Ovary (tissue), 3 donors: ENCODE data around the gene SMIM12.

Source experiments
- EP300 ChIP-seq: sonication (generic); formaldehyde crosslinking; IDR thresholded peaks from one replicate; pipeline ENCODE4 v1.6.1; 2017; ENCODE audit warnings: antibody characterized with exemption
- TF ChIP-seq, protein P1 (sequence below), 3 donors: fragments of 450-650 bp in 2 of 3; fragments of 200-600 bp in 1 of 3; IDR thresholded peaks; one replicate each; pipeline versions ENCODE4 v1.5.1 to v1.8.0; 2016 to 2022; ENCODE audit warnings: antibody characterized with exemption in 3 of 3, mild to moderate bottlenecking in 1 of 3
- donor health status: DM: no; HTN: no; CAD: no.

DNA sequence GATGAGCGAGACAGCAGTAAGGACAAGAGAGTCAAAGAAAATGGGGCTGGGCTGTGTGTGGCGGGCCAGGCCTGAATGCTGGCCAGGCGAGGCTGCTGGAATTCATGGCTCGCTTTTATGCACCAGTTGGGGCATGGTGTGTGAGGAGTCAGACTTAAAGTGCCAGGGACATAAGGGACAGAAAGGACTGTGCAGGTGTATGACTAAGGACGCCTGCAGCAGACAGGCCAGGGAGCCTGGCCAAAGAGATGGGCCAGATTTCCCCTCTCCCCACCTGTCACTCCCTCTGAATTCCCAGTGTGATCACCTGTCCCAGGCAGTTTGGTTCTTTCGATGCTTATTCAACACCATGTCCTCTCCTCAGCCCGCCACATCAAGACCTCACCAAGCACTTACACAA lies 16.9 kb upstream of the SMIM12 start:
- TF ChIP-seq, protein P1, sequence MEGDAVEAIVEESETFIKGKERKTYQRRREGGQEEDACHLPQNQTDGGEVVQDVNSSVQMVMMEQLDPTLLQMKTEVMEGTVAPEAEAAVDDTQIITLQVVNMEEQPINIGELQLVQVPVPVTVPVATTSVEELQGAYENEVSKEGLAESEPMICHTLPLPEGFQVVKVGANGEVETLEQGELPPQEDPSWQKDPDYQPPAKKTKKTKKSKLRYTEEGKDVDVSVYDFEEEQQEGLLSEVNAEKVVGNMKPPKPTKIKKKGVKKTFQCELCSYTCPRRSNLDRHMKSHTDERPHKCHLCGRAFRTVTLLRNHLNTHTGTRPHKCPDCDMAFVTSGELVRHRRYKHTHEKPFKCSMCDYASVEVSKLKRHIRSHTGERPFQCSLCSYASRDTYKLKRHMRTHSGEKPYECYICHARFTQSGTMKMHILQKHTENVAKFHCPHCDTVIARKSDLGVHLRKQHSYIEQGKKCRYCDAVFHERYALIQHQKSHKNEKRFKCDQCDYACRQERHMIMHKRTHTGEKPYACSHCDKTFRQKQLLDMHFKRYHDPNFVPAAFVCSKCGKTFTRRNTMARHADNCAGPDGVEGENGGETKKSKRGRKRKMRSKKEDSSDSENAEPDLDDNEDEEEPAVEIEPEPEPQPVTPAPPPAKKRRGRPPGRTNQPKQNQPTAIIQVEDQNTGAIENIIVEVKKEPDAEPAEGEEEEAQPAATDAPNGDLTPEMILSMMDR (IDR thresholded peaks at IDR 0.05) = no peak
- TF ChIP-seq EP300 = no peak
